PC-9 (cell line): Measurements from ENCODE around the gene CCT3.

Experiments
- EZH2 ChIP-seq: fragments of 200-600 bp; sonication (generic); IDR thresholded peaks from 2 replicates; pipeline ENCODE4 v1.8.0; 2017; ENCODE audit warnings: antibody characterized with exemption, low read depth
- TF ChIP-seq, protein P1 (sequence below): fragments of 200-600 bp; sonication (generic); conservative IDR thresholded peaks from 2 replicates; pipeline ENCODE4 v1.6.1; 2017; ENCODE audit warnings: mixed run types, antibody characterized with exemption, mild to moderate bottlenecking, moderate library complexity

DNA sequence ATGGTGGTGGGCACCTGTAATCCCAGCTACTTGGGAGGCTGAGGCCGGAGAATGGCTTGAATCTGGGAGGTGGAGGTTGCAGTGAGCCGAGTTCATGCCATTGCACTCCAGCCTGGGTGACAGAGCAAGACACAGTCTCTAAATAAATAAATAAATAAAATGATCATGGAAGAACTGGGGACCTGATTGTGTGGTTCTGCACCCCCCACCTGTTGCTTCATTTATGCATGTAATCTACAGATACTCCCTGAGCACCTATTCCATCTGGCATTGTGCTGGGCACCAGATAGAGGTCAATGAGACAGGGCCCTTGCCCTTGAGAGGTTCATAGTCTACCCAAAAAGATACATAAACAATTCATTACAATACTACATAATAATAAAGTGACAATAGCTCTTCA, 19.9 kb upstream of the CCT3 start:
- TF ChIP-seq, protein P1, sequence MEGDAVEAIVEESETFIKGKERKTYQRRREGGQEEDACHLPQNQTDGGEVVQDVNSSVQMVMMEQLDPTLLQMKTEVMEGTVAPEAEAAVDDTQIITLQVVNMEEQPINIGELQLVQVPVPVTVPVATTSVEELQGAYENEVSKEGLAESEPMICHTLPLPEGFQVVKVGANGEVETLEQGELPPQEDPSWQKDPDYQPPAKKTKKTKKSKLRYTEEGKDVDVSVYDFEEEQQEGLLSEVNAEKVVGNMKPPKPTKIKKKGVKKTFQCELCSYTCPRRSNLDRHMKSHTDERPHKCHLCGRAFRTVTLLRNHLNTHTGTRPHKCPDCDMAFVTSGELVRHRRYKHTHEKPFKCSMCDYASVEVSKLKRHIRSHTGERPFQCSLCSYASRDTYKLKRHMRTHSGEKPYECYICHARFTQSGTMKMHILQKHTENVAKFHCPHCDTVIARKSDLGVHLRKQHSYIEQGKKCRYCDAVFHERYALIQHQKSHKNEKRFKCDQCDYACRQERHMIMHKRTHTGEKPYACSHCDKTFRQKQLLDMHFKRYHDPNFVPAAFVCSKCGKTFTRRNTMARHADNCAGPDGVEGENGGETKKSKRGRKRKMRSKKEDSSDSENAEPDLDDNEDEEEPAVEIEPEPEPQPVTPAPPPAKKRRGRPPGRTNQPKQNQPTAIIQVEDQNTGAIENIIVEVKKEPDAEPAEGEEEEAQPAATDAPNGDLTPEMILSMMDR, result no peak
- no peak for TF ChIP-seq EZH2
